Calu3 (cell line): ENCODE measurements around the gene NFX1. TPM values are rescaled to one million over a fixed set of nuclear protein-coding genes. Genes with fewer than 3 reads are reported as not detected.
"Not testable (repeated sequence)": the region's sequence is repeated elsewhere in the genome, so short reads cannot be mapped to it uniquely, and the experiment has no call there.

Source experiments
- BruUV-seq: library from RNA; stranded (reverse); fragments of 400-500 nt; replicated peaks from 2 replicates; lab custom pipeline; 2021; lab: Mats Ljungman, UMichigan
- CTCF ChIA-PET: fragments of 300-600 bp; sonication (Branson Sonifier 250); formaldehyde crosslinking; loops from one replicate; lab custom pipeline; 2022; ENCODE audit warnings: antibody characterized with exemption; lab: Charles Lee
- DNase-seq: peaks from one replicate; pipeline ENCODE4 v3.0.0; 2022
- H3K27ac Mint-ChIP-seq: one replicate; pipeline ENCODE4 v1.8.0; 2022; ENCODE audit warnings: mixed read lengths; ENCODE audit not compliant: unreplicated experiment
- H3K27me3 Mint-ChIP-seq: one replicate; pipeline ENCODE4 v1.8.0; 2022; ENCODE audit warnings: mixed read lengths; ENCODE audit not compliant: unreplicated experiment
- H3K36me3 Mint-ChIP-seq: one replicate; pipeline ENCODE4 v1.8.0; 2022; ENCODE audit warnings: mild to moderate bottlenecking, moderate library complexity, mixed read lengths; ENCODE audit not compliant: insufficient read depth, unreplicated experiment
- H3K4me1 Mint-ChIP-seq: one replicate; pipeline ENCODE4 v1.8.0; 2022; ENCODE audit warnings: mild to moderate bottlenecking, low read depth, mixed read lengths; ENCODE audit not compliant: unreplicated experiment
- H3K4me3 Mint-ChIP-seq: one replicate; pipeline ENCODE4 v1.8.0; 2022; ENCODE audit warnings: mild to moderate bottlenecking, low read depth, moderate library complexity, mixed read lengths; ENCODE audit not compliant: unreplicated experiment
- H3K9me3 Mint-ChIP-seq: one replicate; pipeline ENCODE4 v1.8.0; 2022; ENCODE audit warnings: low read depth, mixed read lengths; ENCODE audit not compliant: unreplicated experiment
- intact Hi-C: fragments of 100-400 bp; cut with micrococcal nuclease; formaldehyde crosslinking; loops from one replicate; pipeline ENCODE4 v1.10.0; 2022; ENCODE audit not compliant: unreplicated experiment
- total RNA-seq: library from RNA; stranded (reverse); gene quantifications from 2 replicates; pipeline ENCODE4 v1.2.3, GENCODE V29; 2022
- TF ChIP-seq, protein P1 (sequence below): fragments of 200-600 bp; IDR thresholded peaks from one replicate; pipeline ENCODE4 v1.8.0; 2022; ENCODE audit warnings: antibody characterized with exemption; ENCODE audit not compliant: unreplicated experiment

Gene NFX1
- total RNA-seq, 1 experiment from 2014 or later, result 27.3 TPM

DNA sequence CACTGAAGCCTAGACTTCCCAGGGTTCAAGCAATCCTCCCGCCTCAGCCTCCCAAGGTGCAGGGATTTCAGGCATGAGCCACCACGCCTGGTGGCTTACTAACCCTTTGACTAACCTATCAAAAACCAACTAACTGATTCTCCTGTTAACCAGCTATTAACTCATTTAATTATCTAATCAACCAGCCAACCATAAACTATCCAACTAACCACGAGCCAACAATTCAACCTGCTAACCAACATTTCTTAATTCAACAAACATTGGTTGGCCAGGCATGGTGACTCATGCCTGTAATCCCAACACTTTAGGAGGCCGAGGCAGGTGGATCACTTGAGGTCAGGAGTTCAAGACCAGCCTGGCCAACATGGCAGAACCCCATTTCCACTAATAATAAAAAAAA, 108.7 kb downstream of the NFX1 start:
- H3K27me3 Mint-ChIP-seq, H3K4me3 Mint-ChIP-seq, H3K27ac Mint-ChIP-seq, H3K9me3 Mint-ChIP-seq, BruUV-seq, H3K36me3 Mint-ChIP-seq, intact Hi-C loops, DNase-seq: not testable (repeated sequence)
- peaks cover 27% of the 10 kb centered on the region for H3K4me1 Mint-ChIP-seq
- CTCF ChIA-PET, result interaction anchor here (0.6 to 0.9 kb wide), 2 partner anchors 49 to 58 kb away, joined by 3 read pairs; no protein-coding TSS in a partner anchor

DNA sequence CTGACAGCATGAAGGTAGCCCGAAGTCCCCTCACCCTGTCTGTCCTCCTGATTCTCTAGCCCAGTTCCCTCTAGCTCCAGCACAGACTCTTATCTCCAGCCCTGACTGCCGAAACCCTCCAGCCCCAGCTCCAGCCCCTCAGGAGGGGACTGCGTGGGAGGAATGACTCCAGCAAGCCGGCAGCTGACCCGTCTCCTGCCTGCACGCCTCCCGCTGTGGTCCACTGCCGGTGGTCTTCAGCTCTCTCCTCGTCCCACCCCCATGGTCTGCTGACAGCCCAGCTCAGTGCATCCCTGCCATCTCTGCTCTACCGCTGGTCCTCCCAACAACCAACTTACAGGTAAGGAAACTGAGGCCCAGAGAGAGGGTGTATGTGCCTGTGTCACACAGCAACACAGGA, 111.5 kb downstream of the NFX1 start:
- H3K36me3 Mint-ChIP-seq, intact Hi-C loops, DNase-seq, H3K27me3 Mint-ChIP-seq, H3K4me3 Mint-ChIP-seq, BruUV-seq, H3K9me3 Mint-ChIP-seq, H3K27ac Mint-ChIP-seq: not testable (repeated sequence)
- CTCF ChIA-PET, result interaction anchor here (2.1 kb wide), 1 partner anchor 51 kb away, joined by 9 read pairs; no protein-coding TSS in a partner anchor
- peaks cover 19% of the 10 kb centered on the region for H3K4me1 Mint-ChIP-seq

DNA sequence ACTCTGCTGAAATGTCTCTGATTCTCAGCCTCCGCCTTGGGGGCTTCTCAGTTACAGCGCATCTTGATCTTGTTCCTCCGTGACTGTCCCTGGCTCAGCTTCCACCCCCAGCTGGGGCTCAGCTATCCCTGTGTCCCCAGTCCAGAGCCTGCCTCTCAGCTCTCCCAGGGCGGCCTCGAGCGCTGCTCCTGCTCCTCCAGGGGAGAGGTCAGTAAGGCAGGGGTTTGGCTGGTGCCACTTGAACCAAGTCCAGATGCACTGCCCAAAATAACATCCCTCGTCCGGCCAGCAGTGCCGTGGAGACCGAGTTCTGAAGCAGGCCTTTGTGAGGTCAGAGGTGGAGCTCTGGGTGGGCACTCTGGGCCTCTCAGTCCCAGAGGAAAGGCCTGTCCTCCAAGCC, 112.1 kb downstream of the NFX1 start, which contains the start of gene AQP7:
TSS of gene AQP7 (minus strand) at position 198 of the 400 bp plus-strand sequence. CDS start 1,306 bp downstream, outside the sequence.
- not testable (repeated sequence) for H3K27ac Mint-ChIP-seq
- CTCF ChIA-PET, result interaction anchor here (2.1 kb wide), 1 partner anchor 51 kb away, joined by 9 read pairs; no protein-coding TSS in a partner anchor

DNA sequence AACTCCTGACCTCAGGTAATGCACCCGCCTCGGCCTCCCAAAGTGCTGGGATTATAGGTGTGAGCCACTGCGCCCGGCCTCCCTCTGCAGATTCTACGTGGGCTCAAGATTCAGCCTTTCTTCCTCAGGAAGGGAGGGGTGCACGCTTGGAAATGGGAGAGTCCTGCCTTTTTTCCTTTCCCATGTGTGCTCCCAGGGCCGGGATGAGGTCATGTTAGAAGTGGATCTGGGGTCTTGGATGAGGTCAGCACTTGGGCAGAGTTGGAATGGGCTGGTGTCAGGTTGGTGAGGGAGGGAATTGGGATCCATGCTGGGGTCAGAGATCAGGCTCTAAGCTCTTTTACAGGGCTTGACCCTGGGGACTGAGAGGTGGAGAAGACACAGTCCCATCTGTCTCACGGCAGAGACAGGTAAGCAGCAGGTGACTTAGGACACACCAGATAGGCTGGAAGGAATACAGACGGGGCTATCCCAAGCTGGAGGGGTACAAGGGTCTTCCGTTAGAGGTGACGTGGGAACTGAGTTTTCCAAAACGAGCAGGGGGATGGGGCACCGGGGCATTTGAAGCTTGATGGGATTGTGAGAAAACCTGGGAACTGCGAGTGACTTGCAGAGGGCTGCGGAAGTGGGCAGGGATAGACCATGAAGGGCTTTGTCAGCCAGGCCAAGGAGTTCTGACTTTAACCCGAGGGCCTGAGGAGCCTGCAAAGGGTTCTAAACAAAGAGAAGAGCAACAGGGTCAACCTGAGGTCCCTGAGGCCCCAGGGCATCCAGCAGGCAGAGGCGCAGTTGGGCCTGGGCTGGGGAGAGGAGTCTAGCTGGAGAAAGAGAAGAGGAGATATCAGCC, 113.8 kb downstream of the NFX1 start:
- no TSS peak for BruUV-seq
- Mint-ChIP-seq H3K4me3 (no peak overlapping the region), H3K9me3 (no peaks in the 10 kb centered on the region), H3K4me1 (peaks cover 10% of the 10 kb centered on the region), H3K27ac (no peak overlapping the region), H3K27me3 (no peaks in the 10 kb centered on the region), H3K36me3 (no peaks in the 10 kb centered on the region)
- intact Hi-C loops, result loop anchor here (1.0 kb wide), 1 partner anchor 62 kb away; no protein-coding TSS in a partner anchor
- CTCF ChIA-PET, result interaction anchor here (0.5 to 2.5 kb wide), 10 partner anchors 11 to 93 kb away, joined by 3 to 23 read pairs (median 4); partner anchors contain the start of gene AQP3
- TF ChIP-seq, protein P1, sequence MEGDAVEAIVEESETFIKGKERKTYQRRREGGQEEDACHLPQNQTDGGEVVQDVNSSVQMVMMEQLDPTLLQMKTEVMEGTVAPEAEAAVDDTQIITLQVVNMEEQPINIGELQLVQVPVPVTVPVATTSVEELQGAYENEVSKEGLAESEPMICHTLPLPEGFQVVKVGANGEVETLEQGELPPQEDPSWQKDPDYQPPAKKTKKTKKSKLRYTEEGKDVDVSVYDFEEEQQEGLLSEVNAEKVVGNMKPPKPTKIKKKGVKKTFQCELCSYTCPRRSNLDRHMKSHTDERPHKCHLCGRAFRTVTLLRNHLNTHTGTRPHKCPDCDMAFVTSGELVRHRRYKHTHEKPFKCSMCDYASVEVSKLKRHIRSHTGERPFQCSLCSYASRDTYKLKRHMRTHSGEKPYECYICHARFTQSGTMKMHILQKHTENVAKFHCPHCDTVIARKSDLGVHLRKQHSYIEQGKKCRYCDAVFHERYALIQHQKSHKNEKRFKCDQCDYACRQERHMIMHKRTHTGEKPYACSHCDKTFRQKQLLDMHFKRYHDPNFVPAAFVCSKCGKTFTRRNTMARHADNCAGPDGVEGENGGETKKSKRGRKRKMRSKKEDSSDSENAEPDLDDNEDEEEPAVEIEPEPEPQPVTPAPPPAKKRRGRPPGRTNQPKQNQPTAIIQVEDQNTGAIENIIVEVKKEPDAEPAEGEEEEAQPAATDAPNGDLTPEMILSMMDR, result no peak
- DNase-seq, result no peak

More for the DNA sequence above, 112.1 kb downstream of the NFX1 start, which contains the start of gene AQP7:
- H3K36me3 Mint-ChIP-seq, H3K27me3 Mint-ChIP-seq, H3K4me3 Mint-ChIP-seq, DNase-seq, H3K9me3 Mint-ChIP-seq, intact Hi-C loops, BruUV-seq: not testable (repeated sequence)
- peaks cover 19% of the 10 kb centered on the region for H3K4me1 Mint-ChIP-seq

DNA sequence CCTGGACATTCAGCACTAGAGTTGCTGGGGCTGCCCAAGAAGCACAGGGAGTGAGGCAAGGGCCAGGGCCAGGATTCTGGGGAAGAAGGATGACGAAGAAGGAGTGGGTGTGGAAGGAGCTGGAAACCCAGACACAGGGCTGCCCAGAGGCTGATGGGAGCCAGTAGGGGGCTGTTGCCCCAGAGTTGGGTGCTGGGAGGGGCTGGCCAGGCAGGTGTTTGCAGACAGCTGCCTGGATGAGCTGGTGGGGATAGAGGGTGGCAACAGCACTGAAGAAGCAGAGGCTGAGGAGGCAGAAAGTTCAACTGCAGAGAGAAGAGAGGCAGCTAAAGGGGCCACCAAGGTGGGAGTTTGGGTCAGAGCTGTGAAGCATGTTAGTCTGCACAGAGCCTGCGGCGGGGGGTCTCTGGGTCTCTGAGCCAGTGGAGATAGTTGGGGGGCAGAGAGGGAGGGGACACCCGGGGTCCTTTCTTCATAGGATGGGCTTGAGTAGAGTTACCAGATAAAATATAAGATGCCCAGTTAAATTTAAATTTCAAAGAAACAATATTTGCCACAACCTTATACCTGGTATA, 114.6 kb downstream of the NFX1 start:
- Mint-ChIP-seq H3K9me3 (no peaks in the 10 kb centered on the region), H3K27ac (no peak overlapping the region), H3K4me3 (no peak overlapping the region), H3K36me3 (no peaks in the 10 kb centered on the region), H3K27me3 (no peaks in the 10 kb centered on the region), H3K4me1 (peaks cover 10% of the 10 kb centered on the region)
- CTCF ChIA-PET, result interaction anchor here (0.6 to 2.5 kb wide), 4 partner anchors 10 to 62 kb away, joined by 3 to 9 read pairs (median 4); partner anchors contain the start of gene AQP3
- TF ChIP-seq, protein P1, result no peak
- DNase-seq, result no peak
- intact Hi-C loops, result no loop called here
- no TSS peak for BruUV-seq
